Endometrium (tissue), 2 donors: ENCODE data around the gene FFAR4.

ENCODE experiments used
- FAIRE-seq: peaks from 2 replicates; lab custom pipeline; 2012; peaks lifted over from hg19 to GRCh38; lab: Jason Lieb, UNC
- donor health status: control.
- donor health status: control.

The FFAR4 gene

DNA sequence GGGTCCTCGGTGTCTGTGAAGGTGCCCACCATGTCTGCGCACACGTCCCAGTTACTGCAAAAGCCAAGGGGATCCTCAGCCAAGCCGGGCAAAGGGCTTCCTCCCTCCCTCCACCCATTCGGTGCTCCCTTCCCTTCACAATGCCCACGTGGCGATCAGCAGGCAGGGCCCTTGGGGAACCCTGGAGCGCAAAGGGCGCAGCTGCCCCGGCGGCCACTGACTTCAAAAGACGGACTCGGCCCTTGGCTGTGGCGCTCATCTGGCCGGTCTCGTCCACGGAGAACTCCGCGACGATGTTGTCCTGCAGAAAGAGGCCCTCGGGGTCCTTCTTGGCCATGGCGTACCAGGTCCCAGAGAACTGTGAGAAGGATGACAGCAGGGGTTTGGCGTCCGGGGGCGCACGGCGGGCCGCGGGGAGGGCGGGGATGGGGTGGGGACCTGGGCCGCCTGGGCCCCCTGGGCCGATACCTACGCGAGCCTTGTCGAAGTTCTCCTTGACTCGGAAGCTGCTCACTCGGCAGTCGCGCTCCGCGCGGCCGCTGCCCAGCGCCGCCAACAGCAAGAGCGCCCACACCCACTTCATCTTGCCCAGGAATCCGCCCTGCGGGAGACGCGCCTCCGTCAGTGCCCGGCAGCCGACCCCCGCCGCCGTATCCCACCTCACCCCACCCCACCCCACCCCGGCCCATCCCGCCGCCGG, 34.1 kb downstream of the FFAR4 start:
- no peak for FAIRE-seq

DNA sequence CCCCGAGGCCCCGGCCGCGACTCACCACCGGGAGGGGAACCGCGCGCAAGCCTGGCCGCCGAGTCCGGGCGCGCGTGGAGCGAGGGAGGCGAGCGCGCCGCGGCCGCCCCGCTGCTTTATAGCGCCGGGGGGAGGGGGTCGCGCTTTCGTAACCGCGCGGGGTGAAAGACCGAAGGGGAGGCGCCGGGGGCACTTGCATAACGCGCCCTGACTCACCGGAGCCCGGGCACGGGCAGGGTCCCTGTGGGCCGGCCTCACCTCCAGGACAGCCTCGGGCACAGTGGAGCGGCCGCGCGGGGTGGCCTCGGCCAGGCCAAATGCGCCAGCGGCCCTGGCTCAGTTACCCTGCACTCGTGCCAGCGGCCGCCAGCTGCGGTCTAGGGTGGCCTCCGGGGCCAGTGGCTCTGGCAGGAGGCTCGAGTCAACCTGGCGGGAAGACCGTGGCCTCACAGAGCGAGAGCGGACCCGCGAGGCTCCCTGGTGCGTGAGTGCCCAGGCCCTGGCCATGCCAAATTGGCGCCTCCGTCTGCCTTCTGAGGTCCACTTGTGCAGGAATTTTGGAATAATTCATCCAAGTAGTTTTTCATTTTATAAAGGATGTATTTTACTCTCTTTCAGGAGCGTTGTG, 34.8 kb downstream of the FFAR4 start, which contains the start of gene RBP4:
Gene RBP4 (minus strand): TSS at position 90 of the 628 bp plus-strand sequence. CDS start 207 bp downstream, outside the sequence.
- FAIRE-seq: no peak

DNA sequence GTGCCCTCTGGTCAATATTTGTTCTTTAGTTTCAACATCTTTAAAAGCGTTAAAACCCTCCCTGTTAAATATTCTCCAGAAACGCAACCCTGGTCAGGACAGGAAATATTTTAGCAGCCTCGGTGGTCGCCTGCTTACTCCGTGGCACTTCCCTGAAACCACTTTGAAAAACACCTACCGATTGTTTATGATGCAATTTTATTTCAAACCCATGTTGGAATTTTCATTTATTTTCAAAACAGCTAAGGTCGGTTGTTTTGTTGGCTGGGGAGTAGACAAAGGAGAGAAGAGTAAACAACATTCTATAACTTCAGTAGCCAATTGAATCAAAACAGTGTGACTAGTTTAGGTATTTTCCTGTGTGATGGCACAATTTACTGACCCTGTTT, 35.3 kb downstream of the FFAR4 start:
- no peak for FAIRE-seq

DNA sequence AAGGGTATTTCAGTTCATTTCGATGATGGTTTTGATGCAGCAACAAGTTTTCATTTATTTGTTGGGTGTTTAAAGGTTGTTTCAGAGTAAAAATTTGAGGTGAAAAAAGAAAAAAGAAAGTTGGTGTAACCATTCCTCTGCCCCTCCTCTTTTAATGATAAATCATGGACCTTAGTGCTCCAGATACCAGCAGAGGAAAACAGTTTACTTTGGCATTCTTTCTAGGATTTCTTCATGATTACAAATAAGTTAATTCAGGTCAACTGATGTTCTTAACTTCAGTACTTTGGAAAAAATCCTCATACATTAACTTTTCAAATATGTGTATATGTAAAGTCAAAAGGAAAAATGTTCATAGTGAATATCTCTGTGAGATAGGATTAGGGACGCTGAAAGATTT, 36.6 kb downstream of the FFAR4 start:
- FAIRE-seq: no peak

DNA sequence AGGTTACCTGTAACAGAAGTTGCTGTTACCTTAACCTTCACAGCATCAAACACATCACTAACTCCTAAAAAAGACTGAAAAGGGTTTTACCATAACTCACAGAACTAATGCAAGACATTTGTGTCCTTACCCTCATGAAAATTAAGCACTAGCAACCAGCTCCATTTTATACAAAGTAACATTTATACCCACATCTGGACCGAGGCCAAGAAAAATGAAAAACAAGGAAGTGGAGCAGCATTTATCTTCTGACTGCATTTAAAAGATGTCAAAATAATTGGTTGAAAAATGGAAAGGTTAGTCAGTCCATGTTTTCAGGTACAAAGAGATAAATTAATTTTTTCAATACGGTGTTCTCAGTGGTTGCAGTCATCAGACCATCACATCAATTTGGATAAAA, 37.7 kb downstream of the FFAR4 start:
- no peak for FAIRE-seq

DNA sequence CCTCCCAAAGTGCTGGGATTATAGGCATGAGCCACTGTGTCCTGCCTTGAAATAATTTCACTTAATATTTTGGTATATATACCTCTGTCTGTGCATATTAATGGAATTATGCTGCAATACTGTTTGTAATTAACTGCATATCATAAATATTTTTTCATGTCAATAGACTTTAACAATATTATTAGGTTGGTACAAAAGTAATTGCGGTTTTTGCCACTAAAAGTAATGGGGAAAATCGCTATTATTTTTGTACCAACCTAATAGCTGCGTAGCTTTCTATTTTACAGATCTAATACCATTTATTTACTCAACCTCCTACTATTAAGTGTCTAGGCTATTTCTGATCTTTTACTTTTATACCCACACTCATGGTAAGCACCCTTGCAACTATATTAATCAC, 42.0 kb downstream of the FFAR4 start:
- no peak for FAIRE-seq

DNA sequence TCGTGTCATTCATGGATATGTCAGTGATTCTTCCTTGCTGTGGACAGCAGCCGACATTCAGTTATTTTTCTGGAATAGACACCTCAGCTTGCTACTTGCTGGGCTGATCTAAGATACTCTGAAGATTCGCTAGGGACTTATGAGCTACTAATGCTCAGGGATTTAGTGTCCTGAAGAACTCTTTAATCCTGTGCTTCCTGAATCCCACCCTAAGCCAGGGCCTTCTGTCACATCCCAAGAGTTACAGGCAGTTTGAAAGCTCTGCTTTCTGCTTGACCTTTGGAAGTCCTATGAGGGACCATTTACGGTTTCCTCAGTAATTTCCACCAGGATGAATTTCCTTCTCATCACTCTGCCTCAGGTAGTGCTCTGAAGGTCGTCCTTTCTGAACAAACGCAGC, 45.8 kb downstream of the FFAR4 start, which contains the start of gene PDE6C:
Gene PDE6C (plus strand): TSS at position 227 of the 400 bp plus-strand sequence. CDS start 189 bp downstream, outside the sequence.
- FAIRE-seq: no peak

DNA sequence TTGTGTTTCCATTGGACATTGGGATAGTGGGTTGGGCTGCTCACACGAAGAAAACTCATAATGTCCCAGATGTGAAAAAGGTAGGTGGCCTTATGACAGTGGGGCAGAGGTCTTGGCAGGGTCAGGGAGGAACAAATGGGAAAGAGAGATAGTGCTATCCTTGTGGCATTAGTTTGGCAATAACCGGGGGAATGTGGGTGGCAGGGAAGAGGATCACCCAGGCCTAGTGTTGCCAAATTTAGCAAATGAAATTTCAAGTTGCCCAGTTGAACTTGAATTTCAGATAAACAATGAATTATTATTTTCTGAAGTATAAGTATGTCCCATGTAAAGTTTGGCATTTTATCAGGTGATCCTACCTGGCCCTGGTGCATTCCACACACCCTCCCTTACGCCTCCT, 46.7 kb downstream of the FFAR4 start:
- FAIRE-seq: no peak

DNA sequence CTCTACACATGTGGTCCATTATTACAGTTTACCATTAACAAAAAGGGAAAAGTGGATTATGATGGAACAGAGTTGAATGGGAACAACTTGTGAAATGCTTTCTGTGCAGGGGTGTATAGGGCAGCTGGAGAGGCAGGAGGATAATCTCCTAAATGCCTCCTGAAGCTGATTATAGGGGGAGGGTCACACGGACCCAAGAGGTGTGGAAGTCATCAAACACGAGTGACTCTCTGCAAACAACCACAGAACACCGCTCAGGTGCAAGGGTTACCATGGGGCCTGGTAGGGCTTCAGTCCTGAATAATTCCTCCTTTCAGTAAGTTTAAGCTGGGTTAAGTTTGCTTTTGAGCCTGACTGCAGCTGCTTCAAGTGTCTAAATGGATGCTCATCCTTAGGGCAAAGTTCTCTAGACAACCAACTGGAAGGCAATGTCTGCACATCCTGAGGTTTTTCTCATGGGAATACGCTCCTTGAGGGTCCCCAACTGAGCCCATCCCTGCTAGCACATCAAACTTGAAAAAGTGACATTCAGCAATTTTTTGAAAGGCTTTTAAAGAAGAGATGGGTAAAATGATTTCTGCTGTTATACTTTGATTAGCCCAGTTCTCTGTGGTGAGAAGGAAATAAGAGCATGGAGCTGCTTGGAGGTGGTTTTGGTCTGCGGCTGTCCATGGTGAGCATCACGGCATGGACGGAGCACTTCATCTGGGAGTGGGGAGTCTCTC, 47.8 kb downstream of the FFAR4 start:
- no peak for FAIRE-seq

DNA sequence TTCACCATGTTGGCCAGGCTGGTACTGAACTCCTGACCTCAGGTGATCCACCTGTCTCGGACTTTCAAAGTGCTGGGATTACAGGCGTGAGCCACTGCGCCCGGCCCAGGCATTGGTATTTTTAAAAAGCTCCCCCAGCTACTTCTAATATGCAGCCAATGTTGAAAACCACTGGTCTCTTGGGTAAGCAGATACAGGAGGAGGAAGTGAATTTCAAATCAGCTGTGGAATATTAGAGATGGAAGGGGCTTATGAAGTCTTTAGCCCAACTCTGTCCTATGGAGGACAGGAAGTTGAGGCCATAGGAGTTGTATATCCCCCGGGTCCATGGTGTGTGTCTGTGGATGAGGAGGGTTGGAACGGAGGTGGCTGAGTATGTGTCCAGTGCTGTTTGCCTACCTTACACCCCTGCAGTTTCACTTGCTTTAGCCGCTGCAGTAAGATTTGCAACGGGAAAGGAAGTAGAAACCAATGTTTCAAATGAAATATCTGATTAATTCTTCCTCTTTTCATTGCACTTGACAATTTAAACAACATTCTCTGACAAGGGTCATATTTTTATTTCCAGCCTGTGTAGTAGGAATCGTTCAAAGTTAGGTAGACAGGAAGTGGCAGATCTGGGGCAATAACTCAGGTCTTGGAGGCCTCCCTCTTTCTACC, 49.2 kb downstream of the FFAR4 start:
- FAIRE-seq: no peak

DNA sequence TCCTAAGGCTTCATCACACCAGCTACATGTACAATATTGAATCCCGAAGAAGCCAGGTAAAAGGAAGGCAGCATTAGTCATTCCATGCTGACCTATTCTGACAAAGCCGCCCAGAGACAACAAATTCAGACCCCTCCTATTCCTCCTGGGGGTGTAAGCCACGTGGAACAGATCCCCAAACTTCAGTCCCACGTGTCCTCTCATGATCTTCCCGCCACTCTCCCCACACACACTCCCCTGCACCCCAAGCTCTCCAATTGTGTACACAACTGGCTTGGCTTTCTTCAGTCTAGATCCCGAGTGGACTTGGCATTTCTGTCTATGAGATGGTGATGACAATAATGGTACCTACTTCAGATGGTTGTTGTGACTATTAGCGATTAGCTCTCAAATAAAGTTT, 54.5 kb downstream of the FFAR4 start:
- no peak for FAIRE-seq

DNA sequence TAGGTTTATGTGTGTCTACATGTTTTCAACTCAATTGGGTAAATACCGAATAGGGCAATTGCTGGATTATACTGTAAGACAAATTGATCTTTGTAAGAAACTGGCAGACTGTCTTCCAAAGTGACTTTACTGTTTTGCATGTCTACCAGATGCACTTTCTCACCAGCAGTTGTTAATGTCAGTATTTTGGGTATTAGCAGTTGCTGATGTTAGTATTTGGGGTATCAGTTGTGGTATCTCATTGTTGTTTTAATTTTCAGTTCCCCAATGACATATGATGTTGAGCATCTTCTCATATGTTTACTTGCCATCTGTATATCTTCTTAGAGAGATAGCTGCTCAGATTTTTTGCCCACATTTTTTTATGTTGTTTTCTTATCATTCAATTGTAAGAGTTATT, 56.5 kb downstream of the FFAR4 start:
- no peak for FAIRE-seq

DNA sequence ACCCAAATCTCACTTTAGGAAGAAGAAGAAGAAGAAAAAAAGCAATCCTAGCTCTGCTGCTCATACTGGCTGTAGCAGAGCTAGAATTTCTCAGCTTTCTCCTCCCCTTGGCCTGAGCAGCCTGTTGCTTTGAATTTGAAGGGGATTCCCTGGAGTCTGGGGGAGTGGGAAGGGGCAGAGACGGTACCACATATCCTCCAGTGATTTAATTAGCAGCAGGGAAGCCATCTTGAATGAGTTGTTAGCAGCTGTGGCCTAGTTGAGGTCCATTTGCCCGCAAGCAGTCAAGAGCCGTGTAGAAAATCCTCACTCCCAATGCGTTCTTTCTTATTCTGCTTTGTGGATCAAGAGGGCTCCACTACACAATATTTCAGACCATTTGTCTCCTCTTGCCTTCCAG, 62.4 kb downstream of the FFAR4 start:
- no peak for FAIRE-seq

DNA sequence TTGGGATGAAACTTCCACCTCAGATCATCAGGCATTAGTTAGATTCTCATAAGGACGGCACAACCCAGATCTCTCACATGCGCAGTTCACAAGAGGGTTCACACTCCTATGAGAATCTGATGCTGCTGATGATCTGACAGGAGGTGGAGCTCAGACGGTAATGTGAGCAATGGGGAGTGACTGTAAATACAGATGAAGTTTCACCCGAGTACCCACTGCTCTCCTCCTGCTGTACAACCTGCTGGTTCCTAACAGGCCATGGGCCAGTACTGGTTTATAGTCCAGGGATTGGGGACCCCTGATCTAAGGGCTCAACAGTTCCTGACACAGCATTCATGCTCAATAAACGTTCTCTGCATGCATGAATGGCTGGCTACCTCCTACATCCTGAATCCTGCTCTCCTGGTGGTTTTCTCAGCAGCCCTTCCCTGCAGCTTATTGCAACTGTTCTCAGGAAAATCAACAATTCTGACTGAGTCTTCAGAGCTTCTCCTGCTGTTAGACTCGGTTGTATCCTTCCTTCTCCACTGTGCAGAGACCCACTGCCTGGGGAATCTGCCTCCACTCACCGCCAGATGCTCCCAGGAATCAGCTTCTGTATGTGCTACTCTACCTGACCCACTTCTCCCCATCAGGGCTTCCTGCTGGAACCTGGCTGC, 63.3 kb downstream of the FFAR4 start:
- no peak for FAIRE-seq

DNA sequence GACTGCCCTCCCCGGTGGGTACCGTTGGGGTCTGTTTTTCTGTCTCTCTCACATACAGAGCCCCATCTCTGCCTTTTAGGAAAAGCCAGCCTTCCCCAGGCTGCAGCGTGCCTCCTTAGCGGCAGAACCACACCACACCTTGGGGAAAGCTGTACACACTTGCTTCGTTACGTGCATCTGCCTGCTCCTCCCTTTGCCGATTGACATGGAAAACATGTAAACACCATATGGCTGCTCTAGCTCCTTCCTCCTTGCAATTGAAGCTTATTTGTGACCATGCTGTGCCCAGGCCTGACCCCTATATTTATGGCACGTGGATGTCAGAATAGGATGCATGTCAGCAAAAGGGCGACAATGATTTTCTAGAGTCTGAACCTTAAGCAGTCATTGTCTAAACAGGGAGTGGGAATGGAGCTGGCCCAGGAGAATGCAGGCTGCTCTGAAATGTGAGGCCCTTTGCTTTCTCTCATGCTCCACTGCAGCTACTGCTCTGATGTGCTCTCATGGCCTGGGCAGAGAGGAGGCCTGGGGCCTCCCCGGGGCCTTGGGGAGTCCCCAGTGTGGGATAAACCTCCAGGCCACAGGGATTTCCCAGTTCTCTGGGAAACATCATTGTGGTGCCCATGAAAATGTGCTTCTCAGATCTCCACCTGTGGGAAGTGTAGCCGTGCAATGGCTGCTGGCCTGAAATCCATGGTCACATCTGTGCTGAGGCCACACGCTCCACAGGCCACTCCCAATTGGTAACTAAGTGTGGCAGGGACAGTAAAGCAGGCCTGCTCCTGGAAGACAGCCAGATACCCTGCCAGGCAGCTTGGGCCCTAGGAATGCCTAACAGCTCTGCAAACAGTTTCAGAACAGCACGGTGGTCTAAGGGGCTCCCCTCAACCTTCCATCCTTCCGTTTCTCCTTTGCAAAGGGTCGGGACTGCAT, 64.4 kb downstream of the FFAR4 start:
- no peak for FAIRE-seq
